NCI-H1436 treated with DMSO at 0.1 percent for 48 hours (cell line): ENCODE data around the gene SLMAP.

ENCODE experiments used
- DNase-seq: peaks from one replicate; lab custom pipeline; 2025; lab: John Stamatoyannopoulos, UW

Gene SLMAP

GRCh38 chr3:57893156-57893555 is 137.0 kb downstream of the SLMAP start:
- DNase-seq: no peak

GRCh38 chr3:57893668-57894067 is 137.6 kb downstream of the SLMAP start:
- no peak for DNase-seq

- DNase-seq: no peak
Observed at GRCh38 chr3:57896031-57896430, 139.9 kb downstream of the SLMAP start.

GRCh38 chr3:57896691-57897090 is 140.6 kb downstream of the SLMAP start:
- no peak for DNase-seq

GRCh38 chr3:57900786-57901185 is 144.7 kb downstream of the SLMAP start:
- DNase-seq: no peak

- no peak for DNase-seq
Observed at GRCh38 chr3:57903124-57903890, 147.2 kb downstream of the SLMAP start.

- no peak for DNase-seq
Observed at GRCh38 chr3:57910990-57911389, 154.9 kb downstream of the SLMAP start.

- DNase-seq: no peak
Observed at GRCh38 chr3:57911593-57911992, 155.5 kb downstream of the SLMAP start.

GRCh38 chr3:57917601-57918000 is 161.5 kb downstream of the SLMAP start:
- DNase-seq: no peak

GRCh38 chr3:57918123-57918837 is 162.2 kb downstream of the SLMAP start:
- no peak for DNase-seq

- DNase-seq: no peak
Observed at GRCh38 chr3:57919987-57920386, 163.9 kb downstream of the SLMAP start.

- no peak for DNase-seq
Observed at GRCh38 chr3:57923101-57923500, 167.0 kb downstream of the SLMAP start.

- no peak for DNase-seq
Observed at GRCh38 chr3:57923752-57924151, 167.6 kb downstream of the SLMAP start.

- DNase-seq: no peak
Observed at GRCh38 chr3:57927166-57927565, 171.1 kb downstream of the SLMAP start.

GRCh38 chr3:57927916-57928315 is 171.8 kb downstream of the SLMAP start:
- no peak for DNase-seq

GRCh38 chr3:57928511-57928910 is 172.4 kb downstream of the SLMAP start:
- DNase-seq: no peak

GRCh38 chr3:57929988-57930387 is 173.9 kb downstream of the SLMAP start:
- no peak for DNase-seq

- DNase-seq: no peak
Observed at GRCh38 chr3:57933602-57934001, 177.5 kb downstream of the SLMAP start.

GRCh38 chr3:57934373-57934772 is 178.3 kb downstream of the SLMAP start:
- DNase-seq: no peak

GRCh38 chr3:57935539-57935938 is 179.4 kb downstream of the SLMAP start:
- no peak for DNase-seq

- no peak for DNase-seq
Observed at GRCh38 chr3:57937092-57937491, 181.0 kb downstream of the SLMAP start.

GRCh38 chr3:57939775-57940174 is 183.7 kb downstream of the SLMAP start:
- DNase-seq: no peak

GRCh38 chr3:57942388-57942787 is 186.3 kb downstream of the SLMAP start:
- no peak for DNase-seq

GRCh38 chr3:57942872-57943283 is 186.8 kb downstream of the SLMAP start:
- DNase-seq: no peak
